HepG2 (cell line): ENCODE data around the gene CSTPP1.

Experiments used
- CEBPG ChIP-seq: IDR thresholded peaks from 2 replicates; pipeline ENCODE4 v1.6.1; 2016
- CREB3 ChIP-seq: sonication (generic); formaldehyde crosslinking; IDR thresholded peaks from 2 replicates; pipeline ENCODE4 v1.5.0; 2020; ENCODE audit warnings: missing genetic modification reagents
- NR3C1 ChIP-seq: sonication (generic); formaldehyde crosslinking; IDR thresholded peaks from 2 replicates; pipeline ENCODE4 v1.4.0; 2020; ENCODE audit warnings: missing genetic modification reagents
- POLR2A ChIP-seq, 2 experiments: IDR thresholded peaks; 2 replicates each; pipeline ENCODE4 v1.6.1; 2011; ENCODE audit warnings: low read depth in 2 of 2, low read length in 2 of 2, mild to moderate bottlenecking in 1 of 2, moderate library complexity in 1 of 2; ENCODE audit not compliant: insufficient read depth in 1 of 2
- TARDBP ChIP-seq: sonication (generic); formaldehyde crosslinking; IDR thresholded peaks from 2 replicates; pipeline ENCODE4 v1.8.0; 2022; ENCODE audit warnings: mild to moderate bottlenecking, missing genetic modification reagents
- TF ChIP-seq, protein P1 (sequence below): sonication (generic); formaldehyde crosslinking; conservative IDR thresholded peaks from 2 replicates; pipeline ENCODE4 v1.8.0; 2022; ENCODE audit warnings: missing genetic modification reagents

DNA sequence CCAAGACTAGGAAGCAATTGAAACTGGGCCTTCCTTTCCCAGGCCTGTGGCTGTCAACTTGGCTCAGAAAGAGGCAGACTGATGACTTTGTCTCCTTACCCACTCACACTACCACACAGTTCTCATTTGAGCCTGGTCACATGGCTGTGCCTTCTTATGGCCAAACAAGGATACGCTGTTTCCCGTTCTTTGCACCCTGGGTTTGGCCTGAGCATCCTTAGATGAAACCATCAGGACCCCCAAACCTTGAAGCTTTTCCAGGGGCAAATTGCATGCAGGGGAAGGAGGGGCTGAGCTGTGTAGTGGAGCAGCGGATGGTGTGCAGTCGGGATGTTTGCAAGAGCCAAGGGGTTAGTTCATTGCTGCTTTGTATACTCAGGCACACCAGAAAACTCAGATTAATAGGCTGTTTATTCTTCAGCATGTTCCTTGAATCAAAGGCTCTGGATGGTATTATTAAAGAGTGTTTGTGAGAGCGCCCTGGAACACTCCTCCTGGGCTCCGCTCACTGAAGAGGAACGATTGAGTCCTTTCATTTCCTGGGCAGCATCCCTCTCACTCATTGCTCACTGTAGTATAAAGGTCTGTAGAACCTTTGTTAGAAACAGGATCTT is 170.3 kb downstream of the CSTPP1 start:
- TF ChIP-seq NR3C1 (CRISPR knock-in tag) (no peak), CEBPG (CRISPR knock-in tag) (no peak), CREB3 (no peak), TARDBP (CRISPR knock-in tag) (no peak), POLR2A (IDR thresholded peaks at IDR 0.05; ENCODE audit: insufficient read depth in 1 of 2, low read depth in 2 of 2, low read length in 2 of 2) (no peak)
- TF ChIP-seq, protein P1, sequence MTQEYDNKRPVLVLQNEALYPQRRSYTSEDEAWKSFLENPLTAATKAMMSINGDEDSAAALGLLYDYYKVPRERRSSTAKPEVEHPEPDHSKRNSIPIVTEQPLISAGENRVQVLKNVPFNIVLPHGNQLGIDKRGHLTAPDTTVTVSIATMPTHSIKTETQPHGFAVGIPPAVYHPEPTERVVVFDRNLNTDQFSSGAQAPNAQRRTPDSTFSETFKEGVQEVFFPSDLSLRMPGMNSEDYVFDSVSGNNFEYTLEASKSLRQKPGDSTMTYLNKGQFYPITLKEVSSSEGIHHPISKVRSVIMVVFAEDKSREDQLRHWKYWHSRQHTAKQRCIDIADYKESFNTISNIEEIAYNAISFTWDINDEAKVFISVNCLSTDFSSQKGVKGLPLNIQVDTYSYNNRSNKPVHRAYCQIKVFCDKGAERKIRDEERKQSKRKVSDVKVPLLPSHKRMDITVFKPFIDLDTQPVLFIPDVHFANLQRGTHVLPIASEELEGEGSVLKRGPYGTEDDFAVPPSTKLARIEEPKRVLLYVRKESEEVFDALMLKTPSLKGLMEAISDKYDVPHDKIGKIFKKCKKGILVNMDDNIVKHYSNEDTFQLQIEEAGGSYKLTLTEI (CRISPR knock-in tag), result no peak
